KOPT-K1 (cell line): Measurements from ENCODE around the gene TNFRSF4.

Experiments used
- H3K27ac ChIP-seq: fragments of 200-600 bp; sonication (generic); 2 replicates; pipeline ENCODE4 v1.5.1; 2016; ENCODE audit warnings: antibody characterized with exemption, mild to moderate bottlenecking, low read depth, low read length; ENCODE audit not compliant: poor library complexity, severe bottlenecking
- H3K36me3 ChIP-seq: fragments of 200-600 bp; sonication (generic); 2 replicates; pipeline ENCODE4 v1.5.1; 2017; ENCODE audit warnings: antibody characterized with exemption, mild to moderate bottlenecking, low read length, moderate library complexity; ENCODE audit not compliant: insufficient read depth
- H3K9me3 ChIP-seq: fragments of 200-600 bp; sonication (generic); 2 replicates; pipeline ENCODE4 v1.5.1; 2017; ENCODE audit warnings: antibody characterized with exemption, low read length, mild to moderate bottlenecking; ENCODE audit not compliant: insufficient read depth, poor library complexity, severe bottlenecking

TNFRSF4 gene

DNA sequence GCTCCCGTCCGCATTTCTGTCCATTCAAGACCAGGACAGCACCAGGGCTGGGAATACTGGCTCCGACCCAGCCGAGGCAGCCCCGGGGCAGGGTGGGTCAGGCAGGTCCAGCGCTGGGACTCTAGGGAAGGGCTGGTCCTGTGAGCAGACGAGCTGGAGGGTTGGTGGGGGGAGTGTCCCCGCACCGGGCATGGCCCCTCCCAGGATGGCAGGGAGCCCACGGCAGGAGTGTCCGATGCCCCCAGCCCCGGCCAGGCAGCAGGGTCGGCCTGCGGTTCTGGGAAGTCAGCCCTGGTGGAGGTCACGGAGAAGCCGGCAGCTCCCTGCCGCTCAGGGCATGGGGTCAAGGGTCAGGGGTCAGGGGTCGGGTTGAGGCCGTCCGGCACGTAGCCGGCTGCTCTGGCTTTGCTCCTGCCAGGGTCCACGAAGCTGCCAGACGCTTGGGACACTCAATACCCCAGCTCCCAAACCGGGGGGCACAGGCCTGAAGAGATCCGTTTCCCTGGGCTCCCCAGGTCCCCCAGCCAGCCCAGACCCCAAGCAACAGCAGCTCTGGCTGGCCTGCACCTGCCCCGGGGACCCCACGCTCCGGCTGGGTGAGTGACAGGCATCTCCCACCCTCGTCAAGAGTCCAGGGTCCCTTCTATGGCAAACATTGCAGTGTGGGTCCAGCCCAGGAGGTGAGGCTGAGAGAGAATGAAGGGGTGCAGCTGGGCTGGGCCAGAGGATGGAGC, 25.8 kb upstream of the TNFRSF4 start:
- Histone ChIP-seq H3K36me3 (peaks cover 6% of the 10 kb centered on the region; the same call in 1 of the 2 replicates), H3K9me3 (no peaks in the 10 kb centered on the region), H3K27ac (no peak overlapping the region)

DNA sequence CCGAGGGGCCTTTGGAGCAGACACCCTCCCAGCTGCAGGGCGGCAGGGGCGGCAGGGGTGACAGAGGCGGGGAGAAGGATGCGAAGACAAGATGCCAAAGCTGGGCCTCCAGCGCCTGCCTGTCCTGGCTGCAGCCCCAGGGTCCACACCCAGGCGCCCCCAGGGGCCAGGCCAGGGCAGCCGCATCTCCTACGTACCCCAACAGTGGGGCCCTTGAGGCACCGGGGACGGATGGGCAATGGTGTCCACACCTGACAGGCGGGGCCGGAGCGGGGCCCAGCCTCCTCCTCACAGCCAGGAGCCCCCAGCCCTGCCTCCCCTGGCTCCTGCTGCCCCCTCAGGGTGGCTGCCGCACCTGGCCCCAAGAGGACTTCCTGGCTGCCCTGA, 25.3 kb upstream of the TNFRSF4 start:
- H3K36me3 ChIP-seq, result peaks cover 12% of the 10 kb centered on the region; the same call in 1 of the 2 replicates
- no peak overlapping the region for H3K27ac ChIP-seq
- H3K9me3 ChIP-seq, result no peaks in the 10 kb centered on the region

DNA sequence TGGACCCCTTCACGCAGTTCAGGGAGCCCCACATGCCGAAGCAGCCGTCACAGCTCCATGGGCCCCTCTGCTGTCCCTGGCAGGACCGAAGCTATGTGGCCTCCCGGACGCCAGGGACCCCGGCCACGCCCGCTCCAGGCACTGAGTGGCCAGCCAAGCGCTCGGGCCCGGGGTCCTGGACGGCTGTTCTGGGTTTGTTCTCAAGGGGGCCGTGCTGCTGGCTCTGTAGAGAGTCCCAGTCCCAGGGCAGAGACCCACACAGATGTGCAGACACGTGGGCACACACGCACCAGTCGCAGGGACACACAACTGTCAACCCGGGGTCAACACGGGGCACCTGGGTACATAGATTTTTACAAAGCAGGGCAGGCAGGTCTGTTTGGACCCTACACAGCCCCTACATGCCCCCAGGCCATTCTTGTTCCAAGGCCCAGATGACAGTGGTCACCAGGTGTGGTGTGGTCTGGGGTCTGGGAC, 24.8 kb upstream of the TNFRSF4 start:
- Histone ChIP-seq H3K9me3 (no peaks in the 10 kb centered on the region), H3K36me3 (peaks cover 14% of the 10 kb centered on the region; the same call in 1 of the 2 replicates), H3K27ac (no peak overlapping the region)

DNA sequence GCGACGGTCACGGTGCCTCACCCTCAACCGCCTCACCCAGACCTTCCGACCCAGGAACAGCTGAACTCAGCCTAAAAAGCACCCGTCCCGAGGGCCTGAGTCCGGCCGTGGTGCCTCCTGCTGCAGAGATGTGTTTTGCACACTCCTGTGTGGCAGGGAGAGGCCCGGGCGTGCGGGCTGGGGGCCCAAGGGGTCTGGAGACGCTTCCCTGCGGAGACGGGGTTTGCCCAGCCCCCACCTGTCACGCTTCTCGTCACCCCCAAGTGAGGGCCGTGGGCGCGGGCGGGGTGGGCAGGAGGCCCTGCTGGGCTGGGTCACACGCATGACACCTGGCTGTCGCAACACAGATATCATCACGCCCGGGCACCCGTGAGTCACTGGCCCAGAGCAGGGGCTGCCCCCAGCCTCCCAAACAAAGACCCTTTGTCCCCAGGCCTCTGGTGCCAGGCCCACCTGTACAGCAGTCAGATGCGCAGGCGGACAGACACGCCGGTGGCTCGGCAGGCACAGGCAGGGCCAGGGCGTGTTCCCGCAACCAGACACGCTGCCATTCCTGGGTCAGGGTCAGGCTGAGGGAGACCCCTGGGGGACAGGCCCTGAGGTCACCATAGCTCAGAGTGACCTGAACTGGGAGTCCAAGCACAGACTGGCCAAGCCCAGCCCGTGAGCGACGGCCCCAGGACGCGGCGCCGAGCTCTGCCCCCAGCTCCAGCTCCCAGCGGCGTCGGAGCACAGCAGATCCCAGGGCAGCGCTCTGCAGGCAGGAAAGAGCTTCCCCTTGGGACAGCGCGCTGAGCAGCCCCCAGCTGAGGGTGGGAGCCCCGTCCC, 24.1 kb upstream of the TNFRSF4 start:
- peaks cover 14% of the 10 kb centered on the region; the same call in 1 of the 2 replicates for H3K36me3 ChIP-seq
- H3K9me3 ChIP-seq, result no peaks in the 10 kb centered on the region
- no peak overlapping the region for H3K27ac ChIP-seq

DNA sequence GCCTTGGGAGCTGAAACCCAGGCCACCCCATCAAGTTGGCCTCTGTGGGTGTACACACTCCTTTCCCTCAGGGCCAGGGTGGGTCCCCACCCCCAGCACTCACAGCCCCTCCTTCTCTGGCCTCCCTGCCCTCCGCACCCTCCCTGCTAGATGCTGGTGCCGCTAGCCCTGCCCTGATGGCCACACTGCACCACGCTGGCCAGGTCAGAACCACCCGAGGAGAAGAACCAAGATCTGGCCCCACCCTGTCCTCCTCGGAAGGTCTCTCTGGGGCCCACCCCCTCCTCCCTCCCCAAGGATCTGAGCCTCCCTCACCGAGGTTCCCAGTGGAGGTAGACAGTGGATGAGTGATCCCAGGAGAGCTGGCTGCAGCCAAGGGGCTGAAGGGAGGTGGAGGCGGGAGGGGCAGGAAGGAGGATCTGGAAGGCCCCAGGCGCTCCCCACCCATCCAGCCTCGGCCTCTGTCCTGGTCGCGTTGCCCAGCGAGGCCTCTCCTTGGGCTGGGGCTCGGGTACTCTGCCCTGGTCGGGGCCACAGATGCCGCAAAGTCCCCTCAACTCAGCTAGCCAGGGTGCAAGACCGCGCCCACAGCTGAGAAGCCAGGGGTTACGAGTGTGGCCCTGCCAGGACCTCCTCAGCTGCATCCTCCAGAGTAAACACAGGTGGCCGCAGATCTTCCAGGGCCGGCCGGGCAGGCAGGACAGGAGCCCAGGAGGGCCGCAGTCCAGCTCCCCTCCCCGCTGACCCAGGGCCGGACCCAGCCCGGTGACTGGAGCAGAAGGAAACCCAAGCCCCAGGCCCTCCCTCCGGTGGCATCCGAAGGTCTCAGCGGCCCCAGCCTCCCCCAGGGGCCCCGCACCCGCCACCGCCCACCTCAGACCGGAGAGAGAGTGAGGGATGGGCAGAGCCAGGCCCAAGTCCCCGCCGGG, 23.3 kb upstream of the TNFRSF4 start:
- Histone ChIP-seq H3K36me3 (peaks cover 14% of the 10 kb centered on the region; the same call in 1 of the 2 replicates), H3K27ac (no peak overlapping the region), H3K9me3 (no peaks in the 10 kb centered on the region)

DNA sequence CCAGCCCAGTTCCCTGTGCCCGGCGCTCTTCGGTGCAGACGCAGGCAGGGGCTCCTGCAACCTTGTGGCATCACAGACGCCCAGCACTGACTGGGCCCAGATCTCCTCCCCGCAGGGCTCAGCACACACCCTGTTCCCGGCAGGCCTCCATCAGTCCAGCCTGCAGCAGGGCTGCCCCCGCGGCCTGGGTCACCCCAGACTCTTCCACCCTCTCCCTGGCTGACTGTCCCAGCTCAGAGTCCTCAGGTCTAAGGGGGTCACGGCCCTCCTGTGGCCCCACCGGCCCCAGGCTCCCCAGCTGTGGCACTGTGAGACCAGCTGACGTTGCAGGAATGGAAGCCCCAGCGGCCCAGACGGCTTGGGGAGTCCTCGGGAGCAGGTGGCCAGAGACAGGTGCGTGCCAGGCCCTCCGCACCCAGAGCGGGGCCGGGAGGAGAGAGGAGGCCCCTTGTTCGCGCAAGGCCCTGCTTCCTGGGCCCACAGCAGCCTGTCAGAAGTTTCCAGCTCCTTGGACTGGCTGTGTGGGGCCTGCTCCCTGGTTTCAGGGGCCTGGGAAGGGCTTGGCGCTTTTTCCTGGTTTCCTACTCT, 22.3 kb upstream of the TNFRSF4 start:
- Histone ChIP-seq H3K36me3 (peaks cover 14% of the 10 kb centered on the region; the same call in 1 of the 2 replicates), H3K27ac (no peak overlapping the region), H3K9me3 (no peaks in the 10 kb centered on the region)

DNA sequence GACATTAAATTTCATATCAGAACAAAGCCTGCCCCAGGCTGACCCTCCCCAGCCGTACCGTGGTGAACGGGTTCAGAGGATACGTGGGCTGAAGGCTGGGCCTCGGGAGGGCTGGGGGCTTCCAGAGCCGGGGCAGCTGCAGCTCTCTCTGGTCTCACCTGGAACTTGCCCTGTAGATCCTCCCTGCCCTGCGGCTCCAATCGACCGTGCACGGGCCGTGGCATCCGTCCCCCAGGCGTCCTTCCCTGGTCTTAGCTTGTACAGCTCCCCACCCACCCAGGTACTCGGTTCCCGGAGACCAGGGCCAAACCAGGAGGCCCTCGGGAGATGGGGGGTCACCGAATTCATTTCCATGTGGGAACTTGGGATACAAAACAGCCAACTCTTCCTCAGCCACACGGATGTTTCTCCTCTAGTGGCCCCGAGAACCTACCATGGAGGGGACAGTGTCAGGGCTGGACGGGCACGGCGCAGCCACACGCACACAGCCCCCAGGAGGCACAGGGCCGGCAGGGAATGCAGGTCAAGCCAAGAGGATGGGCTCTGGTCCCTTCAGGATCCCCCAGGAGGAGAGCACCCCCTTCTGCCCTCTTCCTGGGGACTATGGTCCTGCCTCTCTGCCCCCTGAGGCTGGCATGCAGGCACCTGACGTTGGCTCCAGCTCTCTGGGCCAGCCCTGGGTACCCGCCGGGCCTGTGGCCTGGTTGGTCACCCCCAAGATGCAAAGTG, 21.2 kb upstream of the TNFRSF4 start:
- Histone ChIP-seq H3K9me3 (no peaks in the 10 kb centered on the region), H3K36me3 (peaks cover 14% of the 10 kb centered on the region; the same call in 1 of the 2 replicates), H3K27ac (no peak overlapping the region)

DNA sequence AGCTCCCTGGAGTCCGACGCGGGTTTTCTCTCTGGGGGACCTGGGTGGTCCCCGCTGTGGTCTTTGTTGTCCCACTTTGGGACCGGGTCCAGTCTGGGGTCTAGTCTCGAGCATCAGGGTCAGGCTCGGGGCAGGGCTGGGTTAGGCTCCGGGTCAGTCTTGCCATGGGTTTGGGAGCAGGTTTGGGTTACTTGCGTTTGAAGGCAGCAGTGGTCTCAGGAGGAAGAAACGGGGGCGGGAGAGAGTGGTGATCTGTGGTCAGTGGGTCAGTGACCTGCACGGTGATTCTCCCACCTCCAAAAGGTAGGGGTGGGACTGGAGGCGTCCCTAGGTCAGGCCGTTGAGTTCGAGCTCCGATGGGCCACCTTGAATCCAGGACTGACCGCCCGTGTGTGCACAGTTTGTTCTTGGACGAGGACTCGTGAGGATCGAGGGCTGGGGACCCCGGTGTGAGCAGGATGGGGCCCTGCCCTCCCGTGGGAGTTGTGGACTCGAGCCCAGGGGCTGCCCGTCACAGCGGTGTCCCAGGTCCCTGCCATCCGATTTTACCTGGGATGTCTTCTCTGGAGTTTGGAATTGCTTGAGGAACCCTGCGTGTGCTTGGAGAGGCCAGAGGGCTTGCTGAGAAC, 20.3 kb upstream of the TNFRSF4 start:
- Histone ChIP-seq H3K9me3 (no peaks in the 10 kb centered on the region), H3K27ac (no peak overlapping the region), H3K36me3 (peaks cover 15% of the 10 kb centered on the region; the same call in 1 of the 2 replicates)

DNA sequence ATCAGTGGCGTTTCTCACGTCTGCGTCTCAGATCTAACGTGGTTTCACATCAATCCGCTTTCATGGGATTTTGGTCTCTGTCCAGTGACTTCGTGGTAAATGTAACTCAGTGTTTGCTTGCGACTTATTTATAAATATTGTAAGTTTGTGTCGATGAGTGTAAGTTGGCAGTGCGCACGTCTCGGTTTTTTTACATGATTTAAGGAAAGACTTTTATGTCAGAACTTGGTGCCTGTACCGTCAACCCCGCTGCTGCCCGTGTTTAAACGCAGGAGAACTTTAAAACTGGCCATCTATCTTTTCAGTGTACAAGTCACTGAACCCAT, 19.6 kb upstream of the TNFRSF4 start:
- no peak overlapping the region for H3K27ac ChIP-seq
- peaks cover 23% of the 10 kb centered on the region; the same call in 1 of the 2 replicates for H3K36me3 ChIP-seq
- no peaks in the 10 kb centered on the region for H3K9me3 ChIP-seq

DNA sequence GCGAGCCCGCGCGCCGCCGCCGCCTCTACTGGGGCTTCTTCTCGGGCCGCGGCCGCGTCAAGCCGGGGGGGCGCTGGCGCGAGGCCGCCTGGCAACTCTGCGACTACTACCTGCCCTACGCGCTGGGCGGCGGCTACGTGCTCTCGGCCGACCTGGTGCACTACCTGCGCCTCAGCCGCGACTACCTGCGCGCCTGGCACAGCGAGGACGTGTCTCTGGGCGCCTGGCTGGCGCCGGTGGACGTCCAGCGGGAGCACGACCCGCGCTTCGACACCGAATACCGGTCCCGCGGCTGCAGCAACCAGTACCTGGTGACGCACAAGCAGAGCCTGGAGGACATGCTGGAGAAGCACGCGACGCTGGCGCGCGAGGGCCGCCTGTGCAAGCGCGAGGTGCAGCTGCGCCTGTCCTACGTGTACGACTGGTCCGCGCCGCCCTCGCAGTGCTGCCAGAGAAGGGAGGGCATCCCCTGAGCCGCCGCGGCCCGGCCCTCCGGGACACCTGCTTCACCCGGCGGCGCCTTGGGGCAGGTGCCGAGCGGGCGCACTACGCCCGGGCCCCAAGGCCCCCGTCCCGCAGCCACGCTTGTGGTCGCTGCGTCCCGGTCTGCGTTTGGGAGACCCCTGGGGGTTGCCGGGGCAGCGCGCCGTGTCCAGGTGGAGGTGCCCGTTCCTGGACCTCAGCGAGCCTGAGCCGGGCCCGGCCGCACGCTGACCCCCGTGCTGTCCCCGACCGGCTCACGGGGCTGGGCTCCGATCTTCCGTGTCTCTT, 19.0 kb upstream of the TNFRSF4 start:
- Histone ChIP-seq H3K36me3 (peaks cover 28% of the 10 kb centered on the region; the same call in 1 of the 2 replicates), H3K27ac (peak overlapping the region; percentile 79), H3K9me3 (no peaks in the 10 kb centered on the region)

DNA sequence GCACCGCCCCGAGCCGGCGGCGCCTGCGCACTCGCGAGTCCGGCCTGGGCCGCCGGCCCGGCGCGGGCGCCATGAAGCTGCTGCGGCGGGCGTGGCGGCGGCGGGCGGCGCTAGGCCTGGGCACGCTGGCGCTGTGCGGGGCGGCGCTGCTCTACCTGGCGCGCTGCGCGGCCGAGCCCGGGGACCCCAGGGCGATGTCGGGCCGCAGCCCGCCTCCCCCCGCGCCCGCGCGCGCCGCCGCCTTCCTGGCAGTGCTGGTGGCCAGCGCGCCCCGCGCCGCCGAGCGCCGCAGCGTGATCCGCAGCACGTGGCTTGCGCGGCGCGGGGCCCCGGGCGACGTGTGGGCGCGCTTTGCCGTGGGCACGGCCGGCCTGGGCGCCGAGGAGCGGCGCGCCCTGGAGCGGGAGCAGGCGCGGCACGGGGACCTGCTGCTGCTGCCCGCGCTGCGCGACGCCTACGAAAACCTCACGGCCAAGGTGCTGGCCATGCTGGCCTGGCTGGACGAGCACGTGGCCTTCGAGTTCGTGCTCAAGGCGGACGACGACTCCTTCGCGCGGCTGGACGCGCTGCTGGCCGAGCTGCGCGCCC, 18.3 kb upstream of the TNFRSF4 start, which contains the start of gene B3GALT6:
Gene B3GALT6 (plus strand): TSS at position 30 of the 588 bp plus-strand sequence. CDS start 42 bp downstream, at position 72.
- peaks cover 35% of the 10 kb centered on the region; the same call in 1 of the 2 replicates for H3K36me3 ChIP-seq
- H3K27ac ChIP-seq, result peak within 1 kb of the TSS; percentile 79
- no peaks in the 10 kb centered on the region for H3K9me3 ChIP-seq

DNA sequence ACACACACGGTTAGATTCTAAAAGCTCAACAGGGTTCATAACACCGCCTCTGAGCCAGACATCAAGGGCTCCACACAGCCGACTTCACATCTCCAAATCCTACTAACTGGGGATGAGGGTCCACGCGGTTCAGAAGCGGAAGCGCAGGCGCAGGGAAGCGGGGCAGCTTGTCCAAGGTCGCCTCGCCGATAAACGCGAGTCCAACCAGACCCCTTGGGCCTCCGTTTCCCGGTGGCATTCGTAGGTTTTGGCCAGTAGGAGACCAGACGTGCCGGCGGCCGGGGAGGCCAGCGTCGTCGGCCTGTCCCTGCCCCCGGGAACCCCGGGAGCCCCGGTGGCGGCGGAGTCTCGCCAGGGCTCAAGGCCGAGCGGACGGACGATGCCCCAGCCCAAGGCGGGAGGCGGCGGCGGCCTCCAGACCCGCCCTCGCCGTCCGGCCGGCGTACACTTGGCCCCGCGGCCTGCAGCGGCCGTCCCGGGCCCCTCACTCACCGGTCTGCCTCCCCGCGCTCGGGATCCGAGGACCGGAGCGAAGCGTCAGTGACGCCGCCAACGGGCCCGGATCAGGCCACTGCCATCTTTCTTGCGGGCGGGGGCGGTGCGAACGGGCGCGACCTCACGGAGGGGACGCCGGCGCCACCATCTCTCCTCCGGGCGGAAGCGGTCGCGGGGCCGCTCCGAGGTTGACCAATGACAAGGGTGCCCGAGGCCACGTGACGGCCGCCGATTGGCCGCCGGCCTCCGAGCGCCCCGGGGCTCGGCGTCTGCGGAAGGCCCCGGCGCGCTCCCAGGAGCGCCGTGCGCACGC, 17.7 kb upstream of the TNFRSF4 start, which contains the start of gene SDF4:
Gene SDF4 (minus strand): TSS at position 602 of the 808 bp plus-strand sequence. CDS start 3,229 bp downstream, outside the sequence.
- peaks cover 40% of the 10 kb centered on the region; the same call in 1 of the 2 replicates for H3K36me3 ChIP-seq
- no peaks in the 10 kb centered on the region for H3K9me3 ChIP-seq
- H3K27ac ChIP-seq, result peak within 1 kb of the TSS; percentile 79
